H1 (cell line): ENCODE results near the gene TMEM164. TPM values are rescaled to one million over a fixed set of nuclear protein-coding genes. Genes with fewer than 3 reads are reported as not detected.

ENCODE experiments used
- CTCF ChIA-PET: fragments of 300-600 bp; sonication (Branson Sonifier 250); formaldehyde crosslinking; loops from one replicate; lab custom pipeline; 2021; ENCODE audit not compliant: partially characterized antibody; lab: Charles Lee
- POLR2A ChIA-PET: fragments of 300-600 bp; sonication (Branson Sonifier 250); formaldehyde crosslinking; loops from one replicate; lab custom pipeline; 2021; ENCODE audit warnings: inconsistent platforms; ENCODE audit not compliant: partially characterized antibody; lab: Charles Lee
- DNase-seq, 2 experiments: peaks; one replicate each; pipeline versions ENCODE4 v3.0.0 to v3.0.0-alpha.2; 2010 to 2022; ENCODE audit warnings: low spot score in 2 of 2, low read depth in 1 of 2, mixed read lengths in 1 of 2
- FAIRE-seq: peaks from 2 replicates; lab custom pipeline; 2011; peaks lifted over from hg19 to GRCh38; lab: Jason Lieb, UNC
- H2AFZ ChIP-seq: 2 replicates; pipeline ENCODE4 v1.8.1; 2012; ENCODE audit warnings: low read length, inconsistent platforms
- H2AK5ac ChIP-seq: 2 replicates; pipeline ENCODE4 v1.6.1; 2013; ENCODE audit warnings: low read depth, low read length
- H2BK120ac ChIP-seq: replicated peaks from 2 replicates; pipeline ENCODE3; 2013; ENCODE audit warnings: low read depth, low read length, inconsistent platforms
- H2BK12ac ChIP-seq: 2 replicates; pipeline ENCODE4 v1.6.1; 2013; ENCODE audit warnings: low read depth, low read length
- H2BK15ac ChIP-seq: 2 replicates; pipeline ENCODE4 v1.6.1; 2013; ENCODE audit warnings: low read length
- H2BK20ac ChIP-seq: 2 replicates; pipeline ENCODE4 v1.6.1; 2013; ENCODE audit warnings: low read length
- H2BK5ac ChIP-seq: 2 replicates; pipeline ENCODE4 v1.6.1; 2013; ENCODE audit warnings: low read depth, low read length
- H3K14ac ChIP-seq: 2 replicates; pipeline ENCODE4 v1.6.1; 2013; ENCODE audit warnings: inconsistent platforms; ENCODE audit not compliant: insufficient read length
- H3K18ac ChIP-seq: 2 replicates; pipeline ENCODE4 v1.6.1; 2013; ENCODE audit warnings: low read length; ENCODE audit errors: extremely low read depth
- H3K23ac ChIP-seq: 2 replicates; pipeline ENCODE4 v1.6.1; 2013; ENCODE audit warnings: inconsistent platforms; ENCODE audit not compliant: insufficient read length
- H3K23me2 ChIP-seq: 2 replicates; pipeline ENCODE4 v1.6.1; 2013; ENCODE audit warnings: low read depth, low read length
- H3K27ac ChIP-seq: 2 replicates; pipeline ENCODE4 v1.6.1; 2011; ENCODE audit warnings: low read depth, low read length, inconsistent platforms
- H3K27me3 ChIP-seq, 4 experiments: replicated peaks in 1 of 4; 1 replicate in 1 of 4; 2 replicates in 3 of 4; pipeline versions ENCODE4 v1.6.1 to v1.8.1; 2011 to 2013; ENCODE audit warnings: low read length in 3 of 4, mild to moderate bottlenecking in 3 of 4, inconsistent platforms in 2 of 4, mixed read lengths in 2 of 4, moderate library complexity in 1 of 4; ENCODE audit not compliant: control insufficient read depth in 3 of 4, insufficient read depth in 3 of 4; ENCODE audit errors: extremely low read depth in 1 of 4
- H3K36me3 ChIP-seq, 4 experiments: 2 replicates each; pipeline versions ENCODE4 v1.6.1 to v1.8.1; 2011 to 2013; ENCODE audit warnings: mild to moderate bottlenecking in 4 of 4, low read length in 3 of 4, moderate library complexity in 2 of 4, control low read depth in 1 of 4, inconsistent platforms in 1 of 4; ENCODE audit not compliant: insufficient read depth in 4 of 4, control insufficient read depth in 2 of 4
- H3K4ac ChIP-seq: replicated peaks from 2 replicates; pipeline ENCODE3; 2013; ENCODE audit warnings: low read length, low read depth, mixed read lengths, inconsistent platforms; ENCODE audit not compliant: insufficient read length
- H3K4me1 ChIP-seq, 4 experiments: replicated peaks in 1 of 4; 1 replicate in 1 of 4; 2 replicates in 3 of 4; pipeline versions ENCODE4 v1.6.1 to v1.8.1; 2011 to 2013; ENCODE audit warnings: low read length in 3 of 4, inconsistent platforms in 2 of 4, mixed read lengths in 1 of 4; ENCODE audit not compliant: insufficient read depth in 4 of 4, control insufficient read depth in 3 of 4
- H3K4me2 ChIP-seq, 2 experiments: 2 replicates each; pipeline versions ENCODE4 v1.6.1 to v1.8.1; 2011 to 2013; ENCODE audit warnings: low read depth in 2 of 2, low read length in 2 of 2, control low read depth in 1 of 2, inconsistent platforms in 1 of 2, mild to moderate bottlenecking in 1 of 2; ENCODE audit not compliant: insufficient read depth in 1 of 2
- H3K4me3 ChIP-seq, 4 experiments: fragments of 200-600, 300-600 bp in 1 of 4; sonication (generic), shearing (Covaris generic), sonication (Bioruptor Twin) in 1 of 4; 2 replicates each; pipeline versions ENCODE4 v1.5.1 to v1.8.1; 2011 to 2016; ENCODE audit warnings: low read length in 4 of 4, low read depth in 3 of 4, control low read depth in 2 of 4, inconsistent platforms in 2 of 4, mild to moderate bottlenecking in 2 of 4, mixed read lengths in 1 of 4, moderate library complexity in 1 of 4; ENCODE audit not compliant: insufficient read depth in 2 of 4; ENCODE audit errors: extremely low read depth in 1 of 4
- H3K56ac ChIP-seq: replicated peaks from 2 replicates; pipeline ENCODE3; 2013; ENCODE audit warnings: low read depth, mild to moderate bottlenecking, mixed read lengths, low read length, inconsistent platforms; ENCODE audit not compliant: insufficient read length
- H3K79me1 ChIP-seq: 2 replicates; pipeline ENCODE4 v1.6.1; 2013; ENCODE audit warnings: low read depth, low read length, control low read depth
- H3K79me2 ChIP-seq, 2 experiments: 2 replicates each; pipeline versions ENCODE4 v1.6.1 to v1.8.1; 2012 to 2013; ENCODE audit warnings: low read length in 2 of 2, mild to moderate bottlenecking in 2 of 2, inconsistent platforms in 1 of 2; ENCODE audit not compliant: insufficient read depth in 2 of 2, control insufficient read depth in 1 of 2
- H3K9ac ChIP-seq, 4 experiments: replicated peaks in 1 of 4; 1 replicate in 1 of 4; 2 replicates in 3 of 4; pipeline versions ENCODE4 v1.6.1 to v1.8.1; 2011 to 2013; ENCODE audit warnings: low read depth in 3 of 4, low read length in 3 of 4, control low read depth in 2 of 4, mild to moderate bottlenecking in 2 of 4, moderate library complexity in 2 of 4, inconsistent platforms in 1 of 4; ENCODE audit errors: extremely low read depth in 1 of 4
- H3K9me3 ChIP-seq, 2 experiments: 2 replicates each; pipeline versions ENCODE4 v1.6.1 to v1.8.1; 2012 to 2013; ENCODE audit warnings: mild to moderate bottlenecking in 2 of 2, moderate library complexity in 2 of 2, control low read depth in 1 of 2, inconsistent platforms in 1 of 2, low read depth in 1 of 2, low read length in 1 of 2, mixed read lengths in 1 of 2; ENCODE audit not compliant: insufficient read depth in 2 of 2
- H4K20me1 ChIP-seq, 2 experiments: replicated peaks in 1 of 2; 2 replicates each; pipeline versions ENCODE3 to v1.8.1; 2011 to 2013; ENCODE audit warnings: inconsistent platforms in 2 of 2, low read length in 2 of 2, mild to moderate bottlenecking in 1 of 2; ENCODE audit not compliant: insufficient read depth in 2 of 2, control insufficient read depth in 1 of 2
- H4K5ac ChIP-seq: 2 replicates; pipeline ENCODE4 v1.6.1; 2013; ENCODE audit warnings: low read length, low read depth, mixed read lengths, inconsistent platforms; ENCODE audit not compliant: insufficient read length
- H4K8ac ChIP-seq: 2 replicates; pipeline ENCODE4 v1.8.0; 2013; ENCODE audit warnings: mild to moderate bottlenecking, moderate library complexity, low read length, inconsistent platforms; ENCODE audit not compliant: insufficient read depth; ENCODE audit errors: extremely low read depth
- H4K91ac ChIP-seq: replicated peaks from 2 replicates; pipeline ENCODE3; 2013; ENCODE audit warnings: low read length, mixed read lengths, inconsistent platforms; ENCODE audit not compliant: insufficient read length
- NRF1 ChIP-seq: IDR thresholded peaks from 2 replicates; pipeline ENCODE4 v1.6.1; 2011; ENCODE audit warnings: mild to moderate bottlenecking, low read depth, low read length, improper control_type of control experiment
- RNF2 ChIP-seq: fragments of 200-900, 300-1000 bp; sonication (generic); IDR thresholded peaks from 2 replicates; pipeline ENCODE4 v1.7.1; 2016; ENCODE audit warnings: borderline replicate concordance, low read depth, mild to moderate bottlenecking, antibody characterized with exemption, low read length; ENCODE audit not compliant: poor library complexity, severe bottlenecking; ENCODE audit errors: missing control alignments
- RXRA ChIP-seq: IDR thresholded peaks from 2 replicates; pipeline ENCODE4 v1.6.1; 2011; ENCODE audit warnings: low read depth, mild to moderate bottlenecking, low read length, moderate library complexity; ENCODE audit not compliant: insufficient read depth
- SP1 ChIP-seq: IDR thresholded peaks from 2 replicates; pipeline ENCODE4 v1.6.1; 2011; ENCODE audit warnings: low read depth, low read length
- SP4 ChIP-seq: IDR thresholded peaks from 2 replicates; pipeline ENCODE4 v1.6.1; 2012; ENCODE audit warnings: low read length, inconsistent platforms
- TAF7 ChIP-seq: optimal IDR thresholded peaks from 2 replicates; pipeline ENCODE3; 2011; ENCODE audit warnings: low read depth, mild to moderate bottlenecking, inconsistent platforms, low read length, moderate library complexity, borderline replicate concordance
- TBP ChIP-seq: IDR thresholded peaks from 2 replicates; pipeline ENCODE4 v1.6.1; 2011; ENCODE audit warnings: low read depth, low read length, improper control_type of control experiment
- ZNF274 ChIP-seq: IDR thresholded peaks from 2 replicates; pipeline ENCODE4 v1.7.0; 2012; ENCODE audit warnings: low read length, borderline replicate concordance; ENCODE audit errors: extremely low read depth
- WGBS, 2 experiments: shearing (Covaris generic) in 1 of 2; methylation state at CpG; one replicate each; pipeline versions ENCODE4 v1.1.6 to v1.1.7; 2013 to 2015; ENCODE audit warnings: low lambda C conversion rate in 2 of 2, mixed read lengths in 2 of 2, inconsistent platforms in 1 of 2, low coverage in 1 of 2, missing lambda C conversion rate in 1 of 2; ENCODE audit not compliant: insufficient replicate concordance in 2 of 2, insufficient coverage in 1 of 2, insufficient read length in 1 of 2; ENCODE audit errors: extremely low coverage in 1 of 2, missing lambda C conversion rate in 1 of 2; 5-methylcytosine and 5-hydroxymethylcytosine counted together
- polyA plus RNA-seq, 7 experiments: library from polyadenylated mRNA; depleted of rRNA in 3 of 7; stranded (reverse) in 5 of 7; unstranded in 2 of 7; fragments of >200 nt in 5 of 7; fragments of 200-250 nt in 2 of 7; gene quantifications; 1 replicate in 5 of 7; 2 replicates in 1 of 7; 4 replicates in 1 of 7; pipeline versions ENCODE4 v1.2.1 to v1.2.3, GENCODE V29; 2011 to 2013; ENCODE audit warnings: missing spikeins in 2 of 7, mixed read lengths in 2 of 7
- total RNA-seq: library from RNA; stranded (reverse); fragmentation: NEBNext Ultra II Directional; extraction: Animal tissue kit (Norgen Biotek cat#: 25700); gene quantifications from 2 replicates; pipeline ENCODE4 v1.2.1, GENCODE V29; 2021

TMEM164 gene
- total and polyA plus RNA-seq, 2 of the 8 experiments (the other 6 are each of a cell fraction or from before 2014, with no cell fraction given): 7.3 to 14.8 TPM

- Histone ChIP-seq H3K4ac (no peak overlapping the region), H3K79me2 (no peaks in the 10 kb centered on the region), H2AFZ (no peak overlapping the region), H3K14ac (no peak overlapping the region), H3K4me1 (peaks cover 0 to 2% (median 0%) of the 10 kb centered on the region in 4 experiments; a peak in 1 of 7 replicates), H2BK5ac (no peak overlapping the region), H3K9ac (no peak overlapping the region), H3K36me3 (no peaks in the 10 kb centered on the region), H3K4me2 (no peak overlapping the region), H3K18ac (no peak overlapping the region), H2BK15ac (no peak overlapping the region), H2BK20ac (no peak overlapping the region), H3K27me3 (no peaks in the 10 kb centered on the region), H3K23me2 (no peaks in the 10 kb centered on the region), H3K9me3 (no peaks in the 10 kb centered on the region), H4K8ac (no peak overlapping the region), H3K27ac (no peak overlapping the region), H2BK12ac (no peak overlapping the region), H2AK5ac (no peak overlapping the region), H3K23ac (no peak overlapping the region), H3K79me1 (no peaks in the 10 kb centered on the region), H4K91ac (no peak overlapping the region), H4K5ac (no peak overlapping the region), H4K20me1 (no peaks in the 10 kb centered on the region), H3K56ac (no peak overlapping the region), H2BK120ac (no peak overlapping the region), H3K4me3 (no peak overlapping the region)
- WGBS, 2 experiments: 100% methylated on average over 1 of the region's 1 CpG; no CpG with 5 or more reads in 1 of the 2 experiments
- no peak for FAIRE-seq
- POLR2A ChIA-PET: no interaction called here
- CTCF ChIA-PET: no interaction called here
- TF ChIP-seq RXRA (no peak), TBP (no peak), NRF1 (no peak), SP4 (no peak), TAF7 (no peak), RNF2 (no peak), SP1 (no peak), ZNF274 (no peak)
- DNase-seq: no peak
Measured at GRCh38 chrX:109974906-109975655, 27.8 kb upstream of the TMEM164 start.
